ENCODE data around the gene CEP112. TPM values are rescaled to one million over a fixed set of nuclear protein-coding genes. Genes with fewer than 3 reads are reported as not detected.

CEP112 gene
- total RNA-seq, 1 experiment from 2014 or later = 6.1 TPM

DNA sequence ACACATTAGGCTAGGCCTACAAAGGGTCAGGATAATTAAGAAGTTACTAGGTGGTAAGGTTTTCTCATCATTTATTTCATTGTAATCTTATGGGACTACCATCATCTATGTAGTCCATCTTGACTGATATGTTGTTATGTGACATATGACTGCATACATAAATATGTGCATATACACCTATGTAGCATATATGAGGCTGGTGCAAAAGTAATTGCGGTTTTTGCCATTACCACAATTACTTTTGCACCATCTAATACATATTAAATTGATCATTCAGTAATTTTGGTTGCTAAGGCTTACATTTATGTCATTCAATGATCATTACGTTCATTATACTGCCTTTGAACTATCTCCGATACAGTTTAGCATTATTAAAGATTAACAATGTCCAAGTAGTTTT lies 462.7 kb downstream of the CEP112 start:
- no peak for TF ChIP-seq CBFB (CRISPR knock-in tag; IDR thresholded peaks at IDR 0.05; ENCODE audit: low read depth)
- no peak for TF ChIP-seq ZNF121 (CRISPR knock-in tag; IDR thresholded peaks at IDR 0.05)
- no peak for TF ChIP-seq FOXJ3 (CRISPR knock-in tag; IDR thresholded peaks at IDR 0.05; ENCODE audit: borderline replicate concordance)
- no peak for TF ChIP-seq NR3C1 (CRISPR knock-in tag; conservative IDR thresholded peaks at IDR 0.05; ENCODE audit: low read depth)
- TF ChIP-seq NR2C2 (CRISPR knock-in tag; IDR thresholded peaks at IDR 0.05) = no peak
- TF ChIP-seq, protein P1, sequence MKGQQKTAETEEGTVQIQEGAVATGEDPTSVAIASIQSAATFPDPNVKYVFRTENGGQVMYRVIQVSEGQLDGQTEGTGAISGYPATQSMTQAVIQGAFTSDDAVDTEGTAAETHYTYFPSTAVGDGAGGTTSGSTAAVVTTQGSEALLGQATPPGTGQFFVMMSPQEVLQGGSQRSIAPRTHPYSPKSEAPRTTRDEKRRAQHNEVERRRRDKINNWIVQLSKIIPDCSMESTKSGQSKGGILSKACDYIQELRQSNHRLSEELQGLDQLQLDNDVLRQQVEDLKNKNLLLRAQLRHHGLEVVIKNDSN (CRISPR knock-in tag; IDR thresholded peaks at IDR 0.05) = no peak
- TF ChIP-seq, protein P2, sequence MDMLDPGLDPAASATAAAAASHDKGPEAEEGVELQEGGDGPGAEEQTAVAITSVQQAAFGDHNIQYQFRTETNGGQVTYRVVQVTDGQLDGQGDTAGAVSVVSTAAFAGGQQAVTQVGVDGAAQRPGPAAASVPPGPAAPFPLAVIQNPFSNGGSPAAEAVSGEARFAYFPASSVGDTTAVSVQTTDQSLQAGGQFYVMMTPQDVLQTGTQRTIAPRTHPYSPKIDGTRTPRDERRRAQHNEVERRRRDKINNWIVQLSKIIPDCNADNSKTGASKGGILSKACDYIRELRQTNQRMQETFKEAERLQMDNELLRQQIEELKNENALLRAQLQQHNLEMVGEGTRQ (CRISPR knock-in tag; IDR thresholded peaks at IDR 0.05) = no peak
- no peak for TF ChIP-seq ELF4 (CRISPR knock-in tag; IDR thresholded peaks at IDR 0.05; ENCODE audit: low read depth)
- TF ChIP-seq GRHL2 (CRISPR knock-in tag; IDR thresholded peaks at IDR 0.05; ENCODE audit: insufficient replicate concordance, severe bottlenecking) = no peak
- TF ChIP-seq SOX15 (CRISPR knock-in tag; IDR thresholded peaks at IDR 0.05) = no peak
- no peak for TF ChIP-seq ZNF671 (CRISPR knock-in tag; IDR thresholded peaks at IDR 0.05)
- no peak for ATAC-seq
- Mint-ChIP-seq H3K36me3 (no peaks in the 10 kb centered on the region), H3K9me3 (peaks cover 6% of the 10 kb centered on the region), H3K4me3 (no peak overlapping the region), H3K27ac (no peak overlapping the region), H3K4me1 (no peaks in the 10 kb centered on the region), H3K27me3 (ENCODE audit: low read depth) (no peaks in the 10 kb centered on the region)
- POLR2A ChIA-PET = no interaction called here
- DNase-seq (ENCODE audit: low spot score) = no peak
- CTCF ChIA-PET = no interaction called here

DNA sequence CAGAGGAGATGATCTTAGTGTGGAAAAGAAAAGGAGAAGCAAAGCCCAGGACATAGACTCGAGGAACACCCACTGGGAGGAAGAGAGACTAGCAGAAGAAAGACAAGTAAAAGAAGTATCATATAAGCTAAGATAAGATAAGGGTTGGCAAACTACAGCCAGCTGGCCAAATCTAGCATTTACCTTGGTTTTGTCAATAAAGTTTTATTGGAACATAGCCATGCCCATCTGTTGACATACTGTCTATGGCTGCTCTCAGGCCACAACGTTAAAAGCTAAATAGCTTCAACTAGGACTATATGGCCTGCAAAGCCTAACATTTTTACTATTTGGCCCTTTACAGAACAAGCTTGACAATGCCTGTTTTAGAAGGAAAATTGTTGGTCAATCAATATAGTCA lies 464.1 kb downstream of the CEP112 start:
- no peaks in the 10 kb centered on the region for H3K36me3 Mint-ChIP-seq
- no peaks in the 10 kb centered on the region for H3K27me3 Mint-ChIP-seq (ENCODE audit: low read depth)
- H3K27ac Mint-ChIP-seq = no peak overlapping the region
- ATAC-seq (no peak), DNase-seq (ENCODE audit: low spot score) (no peak)
- peaks cover 6% of the 10 kb centered on the region for H3K9me3 Mint-ChIP-seq
- no peak for TF ChIP-seq IRF2 (CRISPR knock-in tag; IDR thresholded peaks at IDR 0.05; ENCODE audit: borderline replicate concordance, low read depth)
- TF ChIP-seq OVOL2 (CRISPR knock-in tag; IDR thresholded peaks at IDR 0.05; ENCODE audit: borderline replicate concordance) = no peak
- TF ChIP-seq ATF1 (CRISPR knock-in tag; IDR thresholded peaks at IDR 0.05) = no peak
- TF ChIP-seq FOXK1 (CRISPR knock-in tag; IDR thresholded peaks at IDR 0.05) = no peak
- TF ChIP-seq SMAD3 (CRISPR knock-in tag; IDR thresholded peaks at IDR 0.05; ENCODE audit: borderline replicate concordance) = no peak
- TF ChIP-seq, protein P3, sequence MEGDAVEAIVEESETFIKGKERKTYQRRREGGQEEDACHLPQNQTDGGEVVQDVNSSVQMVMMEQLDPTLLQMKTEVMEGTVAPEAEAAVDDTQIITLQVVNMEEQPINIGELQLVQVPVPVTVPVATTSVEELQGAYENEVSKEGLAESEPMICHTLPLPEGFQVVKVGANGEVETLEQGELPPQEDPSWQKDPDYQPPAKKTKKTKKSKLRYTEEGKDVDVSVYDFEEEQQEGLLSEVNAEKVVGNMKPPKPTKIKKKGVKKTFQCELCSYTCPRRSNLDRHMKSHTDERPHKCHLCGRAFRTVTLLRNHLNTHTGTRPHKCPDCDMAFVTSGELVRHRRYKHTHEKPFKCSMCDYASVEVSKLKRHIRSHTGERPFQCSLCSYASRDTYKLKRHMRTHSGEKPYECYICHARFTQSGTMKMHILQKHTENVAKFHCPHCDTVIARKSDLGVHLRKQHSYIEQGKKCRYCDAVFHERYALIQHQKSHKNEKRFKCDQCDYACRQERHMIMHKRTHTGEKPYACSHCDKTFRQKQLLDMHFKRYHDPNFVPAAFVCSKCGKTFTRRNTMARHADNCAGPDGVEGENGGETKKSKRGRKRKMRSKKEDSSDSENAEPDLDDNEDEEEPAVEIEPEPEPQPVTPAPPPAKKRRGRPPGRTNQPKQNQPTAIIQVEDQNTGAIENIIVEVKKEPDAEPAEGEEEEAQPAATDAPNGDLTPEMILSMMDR (IDR thresholded peaks at IDR 0.05) = no peak
- no peak for TF ChIP-seq ZNF138 (CRISPR knock-in tag; conservative IDR thresholded peaks at IDR 0.05)
- TF ChIP-seq, protein P4, sequence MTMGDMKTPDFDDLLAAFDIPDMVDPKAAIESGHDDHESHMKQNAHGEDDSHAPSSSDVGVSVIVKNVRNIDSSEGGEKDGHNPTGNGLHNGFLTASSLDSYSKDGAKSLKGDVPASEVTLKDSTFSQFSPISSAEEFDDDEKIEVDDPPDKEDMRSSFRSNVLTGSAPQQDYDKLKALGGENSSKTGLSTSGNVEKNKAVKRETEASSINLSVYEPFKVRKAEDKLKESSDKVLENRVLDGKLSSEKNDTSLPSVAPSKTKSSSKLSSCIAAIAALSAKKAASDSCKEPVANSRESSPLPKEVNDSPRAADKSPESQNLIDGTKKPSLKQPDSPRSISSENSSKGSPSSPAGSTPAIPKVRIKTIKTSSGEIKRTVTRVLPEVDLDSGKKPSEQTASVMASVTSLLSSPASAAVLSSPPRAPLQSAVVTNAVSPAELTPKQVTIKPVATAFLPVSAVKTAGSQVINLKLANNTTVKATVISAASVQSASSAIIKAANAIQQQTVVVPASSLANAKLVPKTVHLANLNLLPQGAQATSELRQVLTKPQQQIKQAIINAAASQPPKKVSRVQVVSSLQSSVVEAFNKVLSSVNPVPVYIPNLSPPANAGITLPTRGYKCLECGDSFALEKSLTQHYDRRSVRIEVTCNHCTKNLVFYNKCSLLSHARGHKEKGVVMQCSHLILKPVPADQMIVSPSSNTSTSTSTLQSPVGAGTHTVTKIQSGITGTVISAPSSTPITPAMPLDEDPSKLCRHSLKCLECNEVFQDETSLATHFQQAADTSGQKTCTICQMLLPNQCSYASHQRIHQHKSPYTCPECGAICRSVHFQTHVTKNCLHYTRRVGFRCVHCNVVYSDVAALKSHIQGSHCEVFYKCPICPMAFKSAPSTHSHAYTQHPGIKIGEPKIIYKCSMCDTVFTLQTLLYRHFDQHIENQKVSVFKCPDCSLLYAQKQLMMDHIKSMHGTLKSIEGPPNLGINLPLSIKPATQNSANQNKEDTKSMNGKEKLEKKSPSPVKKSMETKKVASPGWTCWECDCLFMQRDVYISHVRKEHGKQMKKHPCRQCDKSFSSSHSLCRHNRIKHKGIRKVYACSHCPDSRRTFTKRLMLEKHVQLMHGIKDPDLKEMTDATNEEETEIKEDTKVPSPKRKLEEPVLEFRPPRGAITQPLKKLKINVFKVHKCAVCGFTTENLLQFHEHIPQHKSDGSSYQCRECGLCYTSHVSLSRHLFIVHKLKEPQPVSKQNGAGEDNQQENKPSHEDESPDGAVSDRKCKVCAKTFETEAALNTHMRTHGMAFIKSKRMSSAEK (CRISPR knock-in tag; IDR thresholded peaks at IDR 0.05; ENCODE audit: borderline replicate concordance) = no peak
- TF ChIP-seq, protein P5, sequence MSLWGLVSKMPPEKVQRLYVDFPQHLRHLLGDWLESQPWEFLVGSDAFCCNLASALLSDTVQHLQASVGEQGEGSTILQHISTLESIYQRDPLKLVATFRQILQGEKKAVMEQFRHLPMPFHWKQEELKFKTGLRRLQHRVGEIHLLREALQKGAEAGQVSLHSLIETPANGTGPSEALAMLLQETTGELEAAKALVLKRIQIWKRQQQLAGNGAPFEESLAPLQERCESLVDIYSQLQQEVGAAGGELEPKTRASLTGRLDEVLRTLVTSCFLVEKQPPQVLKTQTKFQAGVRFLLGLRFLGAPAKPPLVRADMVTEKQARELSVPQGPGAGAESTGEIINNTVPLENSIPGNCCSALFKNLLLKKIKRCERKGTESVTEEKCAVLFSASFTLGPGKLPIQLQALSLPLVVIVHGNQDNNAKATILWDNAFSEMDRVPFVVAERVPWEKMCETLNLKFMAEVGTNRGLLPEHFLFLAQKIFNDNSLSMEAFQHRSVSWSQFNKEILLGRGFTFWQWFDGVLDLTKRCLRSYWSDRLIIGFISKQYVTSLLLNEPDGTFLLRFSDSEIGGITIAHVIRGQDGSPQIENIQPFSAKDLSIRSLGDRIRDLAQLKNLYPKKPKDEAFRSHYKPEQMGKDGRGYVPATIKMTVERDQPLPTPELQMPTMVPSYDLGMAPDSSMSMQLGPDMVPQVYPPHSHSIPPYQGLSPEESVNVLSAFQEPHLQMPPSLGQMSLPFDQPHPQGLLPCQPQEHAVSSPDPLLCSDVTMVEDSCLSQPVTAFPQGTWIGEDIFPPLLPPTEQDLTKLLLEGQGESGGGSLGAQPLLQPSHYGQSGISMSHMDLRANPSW (CRISPR knock-in tag; conservative IDR thresholded peaks at IDR 0.05; ENCODE audit: low read depth) = no peak
- no peak for TF ChIP-seq TEAD1 (CRISPR knock-in tag; IDR thresholded peaks at IDR 0.05)
- TF ChIP-seq SP1 (CRISPR knock-in tag; conservative IDR thresholded peaks at IDR 0.05) = no peak
- TF ChIP-seq FOXP1 (CRISPR knock-in tag; IDR thresholded peaks at IDR 0.05; ENCODE audit: borderline replicate concordance) = no peak
- ChIA-PET POLR2A (no interaction called here), CTCF (no interaction called here)
- H3K4me1 Mint-ChIP-seq = no peaks in the 10 kb centered on the region
- H3K4me3 Mint-ChIP-seq = no peak overlapping the region

Measured in WTC11 (cell line).